GM12872 (cell line): ENCODE data around the gene METTL21C.

Source experiments
- CTCF ChIP-seq: IDR thresholded peaks from 3 replicates; pipeline ENCODE4 v1.5.1; 2011; ENCODE audit warnings: low read depth, mild to moderate bottlenecking, low read length, moderate library complexity; ENCODE audit not compliant: insufficient read depth

Gene METTL21C

GRCh38 chr13:102694937-102695336, at the start of gene METTL21C:
TSS of gene METTL21C (minus strand) at chr13:102695044. CDS start at chr13:102694498, 546 bp downstream.
- no peak for TF ChIP-seq CTCF

DNA sequence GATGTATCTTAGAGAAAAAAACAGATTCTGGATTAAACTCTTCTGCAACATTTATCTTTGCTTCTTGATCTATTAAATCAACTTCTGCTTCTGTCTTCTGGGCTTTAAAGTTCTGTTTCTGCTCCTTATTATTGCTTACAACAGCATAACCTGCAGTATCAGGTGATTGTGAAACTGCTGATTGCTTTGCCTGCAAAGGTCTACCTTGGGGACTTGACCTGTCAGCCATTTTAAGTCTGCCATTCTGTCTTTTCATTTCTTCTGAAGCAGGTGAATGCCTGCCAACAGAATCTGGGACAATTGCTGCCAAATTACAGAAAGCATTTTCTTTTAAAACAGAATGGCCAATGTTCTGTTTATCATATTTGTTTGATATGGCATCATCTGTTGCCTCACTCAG, 47.7 kb upstream of the METTL21C start:
- TF ChIP-seq CTCF: no peak

DNA sequence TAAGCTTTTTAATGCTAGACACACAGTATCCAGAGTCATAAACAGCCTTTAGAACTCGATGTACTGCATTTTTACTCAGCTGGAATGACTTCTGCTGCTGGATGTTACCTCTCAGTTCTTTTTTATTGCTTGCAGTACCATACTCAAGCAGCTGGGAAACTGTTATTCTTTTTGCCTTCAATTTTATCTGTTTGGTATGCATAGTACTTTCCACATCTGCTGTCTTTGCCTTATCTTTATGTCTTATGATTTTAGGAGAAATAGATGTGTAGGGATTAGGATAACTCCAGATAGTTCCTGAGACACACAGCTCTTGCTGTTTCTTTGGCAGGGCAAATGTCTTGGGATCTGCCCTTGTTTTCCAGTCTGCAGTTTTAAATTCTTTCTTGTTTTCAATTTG, 47.3 kb upstream of the METTL21C start:
- no peak for TF ChIP-seq CTCF

DNA sequence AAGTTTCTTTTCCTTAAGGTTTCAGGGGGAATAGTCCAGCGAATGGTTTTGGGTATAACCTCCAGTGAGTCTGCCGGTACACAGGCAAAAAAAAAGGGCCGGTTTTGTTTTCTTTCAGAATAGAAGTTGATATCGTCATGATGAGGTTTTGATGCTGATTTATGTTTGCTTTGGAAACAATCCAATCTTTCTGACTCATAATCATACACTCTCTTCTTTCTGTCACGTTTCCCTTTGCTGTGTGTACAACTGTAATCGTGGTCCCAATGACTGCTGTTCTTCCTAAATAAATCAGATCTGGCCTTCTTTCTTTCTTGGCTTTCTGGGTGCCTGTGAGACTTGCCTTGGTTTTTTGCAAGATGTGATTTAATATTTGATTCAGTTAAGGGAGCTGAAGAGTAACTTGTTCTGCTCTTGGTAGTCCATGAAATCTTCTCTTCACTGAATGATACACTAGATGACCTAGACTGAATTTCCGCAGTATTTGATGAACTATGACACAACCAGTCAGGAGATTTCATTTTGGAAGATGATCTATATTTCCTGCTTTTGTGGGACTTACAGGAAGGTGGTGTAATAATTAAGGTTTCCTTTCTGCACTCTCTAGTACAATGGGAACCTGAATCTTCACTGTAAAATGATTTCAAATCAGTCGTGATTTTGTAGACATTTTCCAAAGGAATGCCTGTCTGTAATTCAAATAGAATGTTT, 34.9 kb upstream of the METTL21C start:
- TF ChIP-seq CTCF: no peak

DNA sequence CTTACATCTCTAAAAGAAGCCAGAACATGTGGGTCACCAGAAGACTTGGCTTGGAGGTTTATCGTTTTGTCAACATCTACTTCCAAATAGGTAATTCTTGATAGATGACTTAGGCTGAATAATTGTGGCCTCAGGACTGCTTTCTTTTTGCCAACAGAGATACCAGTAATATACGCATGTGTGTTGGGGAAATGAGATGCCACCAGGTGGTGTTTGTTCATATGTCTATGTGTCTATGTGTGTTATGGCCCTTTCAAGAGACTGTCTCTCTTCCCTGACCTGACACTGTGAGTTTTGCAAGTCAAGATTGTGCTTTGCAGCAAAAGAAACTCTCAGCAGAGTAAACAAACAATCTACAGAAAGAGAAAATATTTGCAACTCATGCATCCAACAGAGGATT, 31.6 kb upstream of the METTL21C start:
- no peak for TF ChIP-seq CTCF

DNA sequence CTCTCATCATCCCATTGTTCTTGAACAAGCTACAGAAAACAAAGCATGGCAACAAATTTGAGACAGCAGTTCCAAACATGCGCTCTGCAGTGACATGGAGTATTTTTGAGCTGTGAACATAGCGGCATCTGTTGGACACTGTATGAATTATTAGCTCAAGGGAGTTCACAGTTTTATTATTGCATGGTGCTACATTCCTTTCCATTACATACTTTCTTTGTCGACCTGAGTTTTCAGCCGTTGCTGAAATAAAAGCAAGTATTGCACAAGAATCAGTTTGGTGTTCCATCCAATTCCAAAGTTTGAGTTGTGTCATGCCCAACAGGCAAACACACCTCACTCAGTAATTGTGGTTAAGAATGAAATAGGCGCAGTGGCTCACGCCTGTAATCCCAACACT, 30.1 kb upstream of the METTL21C start:
- peak; percentile 38; the same call in 2 of the 3 replicates for TF ChIP-seq CTCF

DNA sequence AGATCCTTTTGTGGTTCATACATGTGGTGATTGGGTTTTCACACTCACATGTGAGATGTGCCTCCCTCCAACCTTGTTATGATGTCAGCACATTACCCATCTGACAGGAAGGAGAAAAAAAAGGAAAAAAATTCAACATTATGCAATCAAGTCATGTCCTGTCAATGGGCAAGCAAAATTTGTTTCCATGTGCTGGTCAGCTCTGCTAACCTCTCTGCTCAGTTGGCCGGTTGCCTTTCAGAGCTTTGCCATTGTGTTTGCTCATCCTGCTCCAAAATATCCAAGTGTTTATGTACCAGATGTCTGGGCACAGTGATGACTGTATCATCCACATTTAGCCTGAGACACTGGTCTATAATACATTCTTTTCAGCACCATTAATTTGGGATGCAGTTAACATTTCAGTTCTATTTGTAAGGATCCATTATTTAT, 27.0 kb upstream of the METTL21C start:
- TF ChIP-seq CTCF: no peak
